Thyroid gland (tissue), 4 donors: ENCODE results near the gene MALL. TPM values are rescaled to one million over a fixed set of nuclear protein-coding genes. Genes with fewer than 3 reads are reported as not detected.

Experiments used
- DNase-seq, 2 donors: peaks; one replicate each; pipeline ENCODE4 v3.0.0-alpha.2; 2019
- H3K27ac ChIP-seq, 3 donors: fragments of 200-600 bp; sonication (generic); 1 replicate in 2 of 3; 2 replicates in 1 of 3; pipeline ENCODE4 v1.5.1; 2016 to 2019; ENCODE audit warnings: mild to moderate bottlenecking in 1 of 3, moderate library complexity in 1 of 3
- H3K27me3 ChIP-seq: fragments of 200-600 bp; sonication (generic); one replicate; pipeline ENCODE4 v1.5.1; 2019
- H3K36me3 ChIP-seq, 2 donors: fragments of 200-600 bp; sonication (generic); one replicate each; pipeline ENCODE4 v1.5.1; 2016 to 2019
- H3K4me1 ChIP-seq, 2 donors: fragments of 200-600 bp; sonication (generic); one replicate each; pipeline ENCODE4 v1.5.1; 2017 to 2019
- H3K4me3 ChIP-seq, 3 donors: fragments of 200-600 bp; sonication (generic); replicated peaks in 1 of 3; 1 replicate in 2 of 3; 2 replicates in 1 of 3; pipeline ENCODE4 v1.5.1; 2016; ENCODE audit warnings: mild to moderate bottlenecking in 1 of 3
- H3K9me3 ChIP-seq: fragments of 200-600 bp; sonication (generic); one replicate; pipeline ENCODE4 v1.5.1; 2017
- POLR2A ChIP-seq, 2 donors: fragments of 450-650 bp; IDR thresholded peaks; one replicate each; pipeline ENCODE4 v1.6.1; 2017; ENCODE audit warnings: antibody characterized with exemption in 2 of 2, mild to moderate bottlenecking in 2 of 2, moderate library complexity in 1 of 2
- WGBS, 2 donors: methylation state at CpG; one replicate each; pipeline ENCODE4 v1.1.5; 2017; 5-methylcytosine and 5-hydroxymethylcytosine counted together
- intact Hi-C: fragments of 100-400 bp; cut with DNase I; formaldehyde crosslinking; loops from one replicate; pipeline ENCODE4 v1.15.1; 2023
- total RNA-seq, 4 donors: library from RNA; depleted of rRNA; stranded (reverse); fragments of >200 nt; gene quantifications; one replicate each; pipeline ENCODE4 v1.2.3, GENCODE V29; 2016
- TF ChIP-seq, protein P1 (sequence below), 6 experiments: fragments of 200-600 bp in 3 of 6; fragments of 450-650 bp in 3 of 6; sonication (generic) in 3 of 6; IDR thresholded peaks; one replicate each; pipeline ENCODE4 v1.5.1; 2016 to 2019; ENCODE audit warnings: antibody characterized with exemption in 6 of 6, mild to moderate bottlenecking in 2 of 6, inconsistent platforms in 1 of 6, moderate library complexity in 1 of 6

The MALL gene
- total RNA-seq, 4 donors from 2014 or later = 13.3 to 54.4 (median 25.0) TPM

DNA sequence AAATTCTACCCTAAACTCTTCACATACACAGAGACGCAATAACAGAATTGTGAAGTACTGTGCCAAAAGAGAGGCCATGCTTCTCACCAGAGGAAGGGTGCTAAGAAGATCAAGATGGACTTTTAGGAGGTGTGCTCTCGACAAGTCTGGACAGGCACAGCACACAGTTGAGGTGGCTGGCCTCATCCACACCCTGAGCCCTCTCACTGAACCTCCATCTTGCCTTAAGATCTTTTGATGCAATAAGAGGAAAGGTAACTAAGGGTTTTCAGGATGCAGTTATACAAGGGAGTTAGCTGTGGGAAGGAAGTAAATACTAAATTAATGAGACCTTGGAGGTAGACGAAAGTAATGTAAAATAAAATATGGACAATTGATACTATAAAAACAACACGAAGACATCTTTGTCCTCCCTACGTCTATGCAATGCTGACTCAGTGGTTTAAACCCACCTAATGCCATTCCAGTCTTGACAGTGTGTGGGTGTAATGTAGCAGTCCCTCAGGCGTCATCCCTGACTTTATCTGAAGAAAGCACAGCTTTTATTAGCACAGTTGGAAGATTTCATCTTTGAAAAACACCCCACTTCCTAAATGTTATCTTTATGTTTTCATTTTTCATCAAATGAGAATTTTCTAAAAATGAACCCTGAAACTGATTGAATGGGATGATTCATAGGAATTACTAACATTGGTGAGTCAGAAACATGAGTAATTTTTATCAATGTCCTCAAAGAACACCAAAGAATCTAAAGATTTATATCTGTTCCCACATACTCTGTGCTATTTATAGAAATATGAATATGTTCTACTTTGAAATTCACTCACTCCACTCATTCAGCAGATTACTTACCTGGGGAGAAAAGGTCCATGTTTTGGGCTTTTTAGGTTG, 34.0 kb upstream of the MALL start:
- intact Hi-C loops = no loop called here
- no peaks in the 10 kb centered on the region for H3K27me3 ChIP-seq
- H3K4me3 ChIP-seq = no peak overlapping the region
- TF ChIP-seq POLR2A (IDR thresholded peaks at IDR 0.05) = no peak
- TF ChIP-seq, protein P1, sequence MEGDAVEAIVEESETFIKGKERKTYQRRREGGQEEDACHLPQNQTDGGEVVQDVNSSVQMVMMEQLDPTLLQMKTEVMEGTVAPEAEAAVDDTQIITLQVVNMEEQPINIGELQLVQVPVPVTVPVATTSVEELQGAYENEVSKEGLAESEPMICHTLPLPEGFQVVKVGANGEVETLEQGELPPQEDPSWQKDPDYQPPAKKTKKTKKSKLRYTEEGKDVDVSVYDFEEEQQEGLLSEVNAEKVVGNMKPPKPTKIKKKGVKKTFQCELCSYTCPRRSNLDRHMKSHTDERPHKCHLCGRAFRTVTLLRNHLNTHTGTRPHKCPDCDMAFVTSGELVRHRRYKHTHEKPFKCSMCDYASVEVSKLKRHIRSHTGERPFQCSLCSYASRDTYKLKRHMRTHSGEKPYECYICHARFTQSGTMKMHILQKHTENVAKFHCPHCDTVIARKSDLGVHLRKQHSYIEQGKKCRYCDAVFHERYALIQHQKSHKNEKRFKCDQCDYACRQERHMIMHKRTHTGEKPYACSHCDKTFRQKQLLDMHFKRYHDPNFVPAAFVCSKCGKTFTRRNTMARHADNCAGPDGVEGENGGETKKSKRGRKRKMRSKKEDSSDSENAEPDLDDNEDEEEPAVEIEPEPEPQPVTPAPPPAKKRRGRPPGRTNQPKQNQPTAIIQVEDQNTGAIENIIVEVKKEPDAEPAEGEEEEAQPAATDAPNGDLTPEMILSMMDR (IDR thresholded peaks at IDR 0.05) = no peak
- no peaks in the 10 kb centered on the region for H3K4me1 ChIP-seq
- no peak overlapping the region for H3K27ac ChIP-seq
- 69 to 80% methylated on average over 6 of the region's 6 CpGs for WGBS, 2 donors
- no peaks in the 10 kb centered on the region for H3K36me3 ChIP-seq
- no peak for DNase-seq
- H3K9me3 ChIP-seq = no peaks in the 10 kb centered on the region

- WGBS, 2 donors = 88 to 96% methylated on average over 2 of the region's 2 CpGs
- H3K4me3 ChIP-seq = no peak overlapping the region
Observed at GRCh38 chr2:110146945-110147332, 31.3 kb upstream of the MALL start.

GRCh38 chr2:110146183-110146944, 30.7 kb upstream of the MALL start:
- no peaks in the 10 kb centered on the region for H3K9me3 ChIP-seq
- 92 to 99% methylated on average over 2 of the region's 2 CpGs for WGBS, 2 donors
- no peaks in the 10 kb centered on the region for H3K27me3 ChIP-seq
- no peak overlapping the region for H3K27ac ChIP-seq
- no peaks in the 10 kb centered on the region for H3K4me1 ChIP-seq
- H3K36me3 ChIP-seq = no peaks in the 10 kb centered on the region
- no peak for DNase-seq
- intact Hi-C loops = no loop called here
- no peak overlapping the region for H3K4me3 ChIP-seq
- TF ChIP-seq POLR2A (IDR thresholded peaks at IDR 0.05) = no peak
- TF ChIP-seq, protein P1 (IDR thresholded peaks at IDR 0.05) = no peak

More at GRCh38 chr2:110146945-110147332, 31.3 kb upstream of the MALL start:
- DNase-seq = no peak
- intact Hi-C loops = no loop called here
- Histone ChIP-seq H3K36me3 (no peaks in the 10 kb centered on the region), H3K27ac (no peak overlapping the region), H3K9me3 (no peaks in the 10 kb centered on the region), H3K4me1 (no peaks in the 10 kb centered on the region), H3K27me3 (no peaks in the 10 kb centered on the region)
- TF ChIP-seq, protein P1 (IDR thresholded peaks at IDR 0.05) = no peak
- no peak for TF ChIP-seq POLR2A (IDR thresholded peaks at IDR 0.05)

DNA sequence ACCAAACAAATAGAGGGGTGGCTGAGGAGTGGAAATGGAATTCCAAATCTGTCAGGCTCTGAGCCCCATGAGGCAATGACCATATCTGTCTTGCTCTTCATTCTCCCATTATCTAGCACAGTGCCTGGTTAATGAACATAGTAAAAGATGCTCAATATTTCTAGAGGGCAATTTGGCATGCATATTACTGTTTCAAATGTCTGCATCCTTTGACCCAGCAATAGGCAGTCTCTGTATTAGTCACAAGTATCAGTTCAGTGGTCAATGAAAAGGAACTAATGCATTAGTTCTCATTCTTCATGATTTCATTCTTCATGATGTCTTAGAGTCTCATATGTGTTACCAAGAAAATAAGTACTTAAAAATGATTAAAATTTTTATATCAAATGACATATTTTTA, 28.4 kb upstream of the MALL start:
- no peak overlapping the region for H3K27ac ChIP-seq
- no peak for TF ChIP-seq POLR2A (IDR thresholded peaks at IDR 0.05)
- TF ChIP-seq, protein P1 (IDR thresholded peaks at IDR 0.05) = no peak
- H3K9me3 ChIP-seq = no peaks in the 10 kb centered on the region
- H3K4me1 ChIP-seq = no peaks in the 10 kb centered on the region
- no peaks in the 10 kb centered on the region for H3K36me3 ChIP-seq
- intact Hi-C loops = no loop called here
- H3K4me3 ChIP-seq = no peak overlapping the region
- no peak for DNase-seq
- H3K27me3 ChIP-seq = no peaks in the 10 kb centered on the region

GRCh38 chr2:110140401-110140800, 24.8 kb upstream of the MALL start:
- TF ChIP-seq, protein P1 (IDR thresholded peaks at IDR 0.05) = no peak
- Histone ChIP-seq H3K9me3 (no peaks in the 10 kb centered on the region), H3K36me3 (no peaks in the 10 kb centered on the region), H3K27me3 (no peaks in the 10 kb centered on the region), H3K4me1 (no peaks in the 10 kb centered on the region), H3K27ac (no peak overlapping the region), H3K4me3 (no peak overlapping the region)
- intact Hi-C loops = no loop called here
- 85 to 94% methylated on average over 1 of the region's 1 CpG for WGBS, 2 donors
- no peak for DNase-seq
